Cardiac fibroblast (primary cell): ENCODE data around the gene TTLL11.

Experiments used
- DNase-seq, 2 donors: peaks; one replicate each; pipeline versions ENCODE4 v3.0.0 to v3.0.0-alpha.2; 2010; ENCODE audit warnings: low read depth in 2 of 2
- H3K4me3 ChIP-seq, 2 donors: replicated peaks in 1 of 2; 1 replicate in 1 of 2; 2 replicates in 1 of 2; pipeline ENCODE4 v1.5.1; 2011; ENCODE audit warnings: low read depth in 2 of 2, low read length in 2 of 2, mild to moderate bottlenecking in 2 of 2, moderate library complexity in 1 of 2
- TF ChIP-seq, protein P1 (sequence below): IDR thresholded peaks from one replicate; pipeline ENCODE4 v1.5.1; 2011; ENCODE audit warnings: low read depth, mild to moderate bottlenecking, low read length, inconsistent platforms

Gene TTLL11

DNA sequence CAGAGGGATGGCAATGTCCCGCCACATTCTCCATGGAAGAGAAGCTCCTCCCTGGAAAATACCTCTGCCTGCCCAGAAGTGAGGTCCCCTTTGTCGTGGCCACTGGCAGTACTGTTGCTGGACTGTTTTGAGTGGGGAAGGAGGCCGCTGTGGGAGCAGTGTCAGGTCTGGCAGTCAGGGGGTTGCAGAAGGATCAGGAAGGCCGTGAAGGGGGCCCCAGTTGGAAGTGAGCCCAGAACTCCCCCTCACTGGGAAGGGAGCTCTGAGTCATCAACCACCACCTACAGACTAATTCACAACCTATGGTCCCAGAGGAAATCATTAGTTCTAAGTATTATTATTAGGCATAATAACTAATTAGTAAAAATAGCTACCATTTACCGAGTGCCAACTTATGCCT lies 200.4 kb downstream of the TTLL11 start:
- H3K4me3 ChIP-seq, result no peak overlapping the region
- no peak for DNase-seq
- TF ChIP-seq, protein P1, sequence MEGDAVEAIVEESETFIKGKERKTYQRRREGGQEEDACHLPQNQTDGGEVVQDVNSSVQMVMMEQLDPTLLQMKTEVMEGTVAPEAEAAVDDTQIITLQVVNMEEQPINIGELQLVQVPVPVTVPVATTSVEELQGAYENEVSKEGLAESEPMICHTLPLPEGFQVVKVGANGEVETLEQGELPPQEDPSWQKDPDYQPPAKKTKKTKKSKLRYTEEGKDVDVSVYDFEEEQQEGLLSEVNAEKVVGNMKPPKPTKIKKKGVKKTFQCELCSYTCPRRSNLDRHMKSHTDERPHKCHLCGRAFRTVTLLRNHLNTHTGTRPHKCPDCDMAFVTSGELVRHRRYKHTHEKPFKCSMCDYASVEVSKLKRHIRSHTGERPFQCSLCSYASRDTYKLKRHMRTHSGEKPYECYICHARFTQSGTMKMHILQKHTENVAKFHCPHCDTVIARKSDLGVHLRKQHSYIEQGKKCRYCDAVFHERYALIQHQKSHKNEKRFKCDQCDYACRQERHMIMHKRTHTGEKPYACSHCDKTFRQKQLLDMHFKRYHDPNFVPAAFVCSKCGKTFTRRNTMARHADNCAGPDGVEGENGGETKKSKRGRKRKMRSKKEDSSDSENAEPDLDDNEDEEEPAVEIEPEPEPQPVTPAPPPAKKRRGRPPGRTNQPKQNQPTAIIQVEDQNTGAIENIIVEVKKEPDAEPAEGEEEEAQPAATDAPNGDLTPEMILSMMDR, result no peak

DNA sequence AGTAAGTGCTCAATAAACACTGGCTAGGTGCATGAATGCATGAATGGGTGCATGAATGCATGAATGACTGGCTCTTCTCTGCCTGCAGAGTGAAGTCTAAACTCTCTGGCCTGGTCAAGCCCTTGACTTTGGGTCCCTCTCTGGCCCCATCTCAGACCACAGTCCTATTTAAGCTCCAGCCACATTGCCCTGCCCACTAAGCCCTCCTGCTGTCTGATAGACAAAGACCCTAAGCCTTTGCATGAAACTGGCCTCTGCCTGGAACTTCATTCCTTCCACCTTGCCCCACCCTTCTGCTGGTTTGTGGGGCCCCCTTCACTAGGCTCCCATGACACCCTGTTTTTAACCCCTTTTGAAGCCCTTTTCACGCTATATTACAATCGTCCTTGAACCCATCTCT lies 202.4 kb downstream of the TTLL11 start:
- no peak for DNase-seq
- H3K4me3 ChIP-seq, result no peak overlapping the region
- TF ChIP-seq, protein P1, result no peak

DNA sequence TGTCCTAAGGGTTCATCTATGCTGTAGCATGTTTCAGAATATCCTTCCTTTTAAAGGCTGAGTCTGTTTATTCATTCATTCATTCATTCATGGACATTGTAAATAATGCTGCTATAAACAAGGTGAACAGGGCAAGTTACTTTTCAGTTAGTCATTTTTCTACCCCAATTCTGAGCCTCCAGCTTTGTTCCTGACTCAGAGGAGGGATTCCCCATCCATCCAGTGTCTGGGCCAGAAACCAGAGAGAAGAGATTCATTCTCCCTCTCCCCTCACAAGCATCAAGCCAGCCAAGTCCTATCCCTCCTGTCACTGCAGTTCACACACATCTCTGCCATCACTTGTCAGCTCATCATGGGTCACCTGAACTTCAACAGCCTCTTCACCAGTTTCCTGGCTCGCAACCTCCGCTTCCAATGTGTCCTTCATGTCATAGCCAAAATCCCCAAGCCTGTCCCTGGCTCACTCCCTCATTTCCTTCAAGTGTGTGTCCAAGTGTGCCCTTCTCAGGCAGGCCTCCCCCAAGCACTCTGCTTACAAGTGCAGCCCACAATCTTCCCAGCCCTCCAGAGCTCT lies 203.0 kb downstream of the TTLL11 start:
- TF ChIP-seq, protein P1, result no peak
- H3K4me3 ChIP-seq, result no peak overlapping the region
- peak in 1 of 2 donors; percentile 64 for DNase-seq

DNA sequence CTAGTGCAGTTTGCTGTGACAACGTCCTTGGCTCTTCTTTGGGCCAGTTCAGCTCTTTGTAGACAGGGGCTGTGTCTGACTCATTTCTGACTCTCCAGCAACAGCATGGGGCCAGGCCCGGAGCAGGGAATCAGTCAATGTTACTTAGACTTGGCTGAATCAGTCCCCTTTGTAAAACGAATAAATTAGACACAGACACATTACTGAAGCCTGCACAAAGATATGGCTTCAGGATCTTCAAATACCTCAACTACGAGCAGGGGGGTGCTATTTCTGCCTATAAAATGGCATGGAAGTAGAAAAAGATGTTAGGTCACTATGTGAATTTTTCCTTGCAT lies 204.7 kb downstream of the TTLL11 start:
- H3K4me3 ChIP-seq, result no peak overlapping the region
- TF ChIP-seq, protein P1, result peak; percentile 12
- DNase-seq, result peak; percentile 48 to 76

DNA sequence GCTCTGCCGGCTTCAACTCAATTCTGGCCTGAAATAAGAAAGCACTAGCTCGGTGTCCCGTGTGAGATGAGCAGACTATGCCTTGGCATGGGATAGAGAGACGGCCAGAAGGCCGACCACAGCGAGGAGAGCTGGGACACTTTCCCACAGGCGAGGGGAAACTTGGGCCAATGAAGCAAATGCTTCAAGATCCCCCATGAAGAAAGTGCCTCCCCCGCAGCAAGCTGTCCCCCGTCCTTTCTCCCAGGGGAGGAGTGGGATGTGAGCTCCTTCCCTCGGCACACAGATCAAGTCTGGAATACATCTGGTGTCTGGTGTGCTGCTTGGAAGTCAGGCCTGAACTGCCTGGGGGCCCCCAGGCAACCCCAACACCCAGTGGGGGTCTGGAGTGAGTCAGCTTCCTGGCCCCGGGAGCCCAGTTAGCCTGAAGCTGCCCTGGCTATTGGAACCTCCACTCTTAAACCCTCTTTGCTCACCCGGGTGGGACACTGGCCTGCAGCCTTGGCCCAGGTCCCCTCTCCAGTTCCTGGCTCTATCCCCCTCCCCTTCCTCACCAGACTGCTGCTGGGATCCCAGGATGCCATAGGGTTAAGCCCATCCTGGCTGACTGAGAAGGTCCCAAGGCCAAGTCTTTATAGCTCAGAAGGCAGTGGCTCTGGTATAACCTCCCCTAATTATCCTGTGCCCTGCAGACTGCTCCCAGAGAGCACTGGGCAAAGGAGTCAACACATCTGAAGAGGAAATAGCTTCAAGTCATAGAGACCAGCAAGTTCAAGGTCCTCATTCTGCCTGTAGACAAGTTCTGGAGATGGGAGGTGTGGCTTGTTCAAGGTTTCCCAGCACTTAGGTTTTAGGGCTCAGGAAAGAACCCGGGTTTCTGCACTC lies 205.3 kb downstream of the TTLL11 start:
- TF ChIP-seq, protein P1, result no peak
- no peak for DNase-seq

DNA sequence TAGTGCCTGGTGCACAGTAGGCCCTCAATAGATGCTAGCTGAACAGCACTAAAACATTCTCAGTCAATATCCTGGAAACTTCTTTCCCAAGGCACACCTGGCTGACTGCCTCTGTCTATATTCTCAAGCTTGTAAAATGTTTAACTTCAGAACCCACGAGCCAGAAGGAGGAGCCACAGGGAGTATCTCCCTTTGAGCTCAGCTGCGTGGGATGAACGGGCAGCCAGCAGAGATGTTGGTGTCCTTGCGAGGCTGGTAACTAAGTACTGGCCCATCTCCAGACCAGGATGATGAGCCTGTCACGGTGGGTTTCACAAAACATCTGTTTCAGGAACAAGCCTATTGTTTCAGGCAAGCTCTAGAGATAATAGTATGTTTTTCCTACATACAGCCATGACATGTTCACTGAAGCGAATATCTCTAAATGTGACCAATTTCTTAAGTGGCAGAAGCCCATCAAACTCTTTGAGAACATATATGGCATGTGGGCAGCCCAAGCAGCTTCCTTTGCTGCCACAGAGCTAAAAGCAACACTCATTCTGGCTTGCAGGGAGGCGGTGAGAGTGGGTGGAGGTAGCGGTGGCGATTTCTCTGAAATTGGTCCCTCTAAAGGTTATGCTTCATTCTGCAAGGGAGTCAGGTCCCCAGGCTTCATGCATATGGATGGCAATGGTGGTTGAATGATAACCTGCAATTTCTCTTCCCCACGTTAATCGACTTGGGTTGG lies 206.2 kb downstream of the TTLL11 start:
- TF ChIP-seq, protein P1, result no peak
- no peak overlapping the region for H3K4me3 ChIP-seq
- no peak for DNase-seq

More for the DNA sequence above, 205.3 kb downstream of the TTLL11 start:
- H3K4me3 ChIP-seq, result no peak overlapping the region
